ENCODE results near the gene CENATAC.
A peak's percentile ranks its signal among the peaks of the same experiment; 100 is the strongest.
"Not testable (repeated sequence)": the region's sequence is repeated elsewhere in the genome, so short reads cannot be mapped to it uniquely, and the experiment has no call there.

Gene CENATAC

DNA sequence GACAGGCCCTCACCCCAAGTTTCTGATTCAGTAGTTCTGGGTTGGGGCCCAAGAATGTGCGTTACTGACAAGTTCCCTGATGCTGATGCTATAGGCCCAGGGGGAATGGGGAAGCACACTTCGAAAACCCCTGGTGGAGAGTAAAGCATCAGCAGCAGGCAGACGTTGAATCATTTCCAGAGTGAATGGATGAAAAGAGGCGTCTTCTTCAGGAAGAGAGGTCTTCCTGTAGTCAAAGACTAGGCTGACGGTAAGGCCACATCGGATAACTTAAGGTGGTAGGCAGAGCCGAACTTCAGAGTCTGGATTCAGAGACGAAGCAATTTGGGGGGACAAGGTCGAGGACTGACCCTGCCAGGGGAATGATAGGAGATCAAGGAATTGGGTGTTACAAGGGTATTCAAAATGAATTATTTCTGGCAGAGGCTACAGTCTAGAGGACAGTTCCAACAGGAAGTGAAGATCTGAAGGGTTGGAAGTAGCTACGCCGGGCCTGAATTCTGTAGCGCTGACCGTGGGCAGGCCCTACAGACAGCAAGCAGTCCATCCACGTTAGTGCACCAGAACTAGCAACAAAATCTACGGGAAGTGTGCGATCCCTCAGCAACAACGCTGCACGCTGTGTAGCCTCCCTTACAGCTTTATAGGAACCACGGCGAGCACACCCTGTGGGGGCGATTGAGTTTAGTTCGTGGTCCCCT lies 862 bp upstream of the CENATAC start:
- DNase-seq: peak; percentile 54

GRCh38 chr11:118998388-118998717 lies 415 bp downstream of the CENATAC start:
- no peak for DNase-seq

- DNase-seq: no peak
Observed at GRCh38 chr11:118998822-118999221, 884 bp downstream of the CENATAC start.

GRCh38 chr11:119000906-119001305 lies 3.0 kb downstream of the CENATAC start:
- DNase-seq: no peak

- DNase-seq: no peak
Observed at GRCh38 chr11:119006656-119007055, 8.7 kb downstream of the CENATAC start.

- no peak for DNase-seq
Observed at GRCh38 chr11:119011476-119012053, 13.6 kb downstream of the CENATAC start.

DNA sequence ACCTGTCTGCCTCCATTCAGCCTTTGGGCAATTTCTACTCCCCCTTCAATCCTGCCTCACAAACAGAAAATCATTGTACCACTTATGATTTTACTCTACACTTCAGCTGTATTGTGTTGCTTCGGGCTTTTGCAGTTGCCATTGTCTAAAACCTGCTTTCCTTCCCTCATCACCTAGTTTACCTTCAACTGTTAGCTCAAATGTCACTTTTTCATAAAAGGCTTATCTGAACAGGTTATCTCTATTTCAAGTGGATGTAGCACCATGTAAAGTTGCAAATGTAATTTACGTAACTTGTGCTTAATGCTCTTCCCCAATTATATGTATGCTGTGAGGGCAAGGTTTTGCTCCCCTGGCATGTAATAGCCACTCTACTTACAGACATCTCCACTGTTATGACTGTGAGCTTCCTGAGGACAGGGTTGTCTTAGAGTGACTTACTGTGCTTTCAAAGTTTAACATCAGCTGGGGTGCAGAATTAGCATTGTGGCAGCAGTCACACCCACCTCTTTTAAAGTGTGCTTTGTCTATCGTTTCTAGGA lies 14.8 kb downstream of the CENATAC start:
- no peak for DNase-seq

DNA sequence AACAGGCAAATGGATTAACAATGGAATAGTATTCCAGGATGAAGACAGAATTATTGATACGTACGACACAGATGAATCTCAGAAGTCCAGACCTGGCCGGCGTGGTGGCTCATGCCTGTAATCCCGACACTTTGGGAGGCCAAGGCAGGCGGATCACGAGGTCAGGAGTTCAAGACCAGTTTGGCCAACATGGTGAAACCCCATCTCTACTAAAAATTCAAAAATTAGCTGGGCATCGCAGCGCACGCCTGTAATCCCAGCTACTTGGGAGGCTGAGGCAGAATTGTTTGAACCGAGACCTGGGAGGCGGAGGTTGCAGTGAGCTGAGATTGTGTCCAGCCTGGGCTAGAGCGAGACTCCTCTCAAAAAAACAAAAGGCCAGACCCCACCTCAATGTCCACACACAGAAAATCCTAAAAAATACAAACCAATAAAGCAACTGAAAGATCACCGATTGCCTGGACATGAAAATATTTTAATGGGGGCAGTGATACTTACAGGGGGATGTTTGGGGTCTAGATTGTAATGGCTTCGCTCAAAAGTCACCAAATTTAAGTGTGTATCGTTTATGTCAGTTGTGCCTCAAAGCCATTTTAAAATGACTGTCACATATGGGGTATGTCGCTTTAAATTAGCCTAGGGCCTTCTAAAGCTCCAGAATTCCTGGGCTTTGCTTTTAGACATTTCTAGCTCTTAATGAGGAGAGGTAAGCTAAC lies 16.4 kb downstream of the CENATAC start:
- DNase-seq: no peak

DNA sequence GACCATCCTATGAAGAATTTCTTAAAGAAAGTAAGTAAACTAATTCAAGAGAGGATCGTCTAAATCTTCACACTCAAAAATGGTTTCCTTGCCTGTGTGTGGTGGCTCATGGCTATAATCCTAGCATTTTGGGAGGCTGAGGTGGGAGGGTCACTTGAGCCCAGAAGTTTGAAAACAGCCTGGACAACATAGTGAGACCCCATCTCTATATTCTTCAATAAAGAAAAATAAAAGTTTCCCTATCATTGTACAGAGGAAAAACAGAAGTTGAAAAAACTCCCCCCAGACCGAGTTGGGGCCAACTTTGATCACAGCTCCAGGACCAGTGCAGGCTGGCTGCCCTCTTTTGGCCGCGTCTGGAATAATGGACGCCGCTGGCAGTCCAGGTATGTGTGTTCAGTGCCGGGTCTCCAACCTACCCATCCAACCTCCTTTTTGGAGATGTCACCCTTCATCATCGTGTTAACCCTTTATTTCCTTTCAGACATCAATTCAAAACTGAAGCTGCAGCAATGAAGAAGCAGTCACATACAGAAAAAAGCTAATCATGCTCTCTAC lies 17.2 kb downstream of the CENATAC start:
- DNase-seq: no peak

GRCh38 chr11:119016216-119017009 lies 18.5 kb downstream of the CENATAC start:
- no peak for DNase-seq

DNA sequence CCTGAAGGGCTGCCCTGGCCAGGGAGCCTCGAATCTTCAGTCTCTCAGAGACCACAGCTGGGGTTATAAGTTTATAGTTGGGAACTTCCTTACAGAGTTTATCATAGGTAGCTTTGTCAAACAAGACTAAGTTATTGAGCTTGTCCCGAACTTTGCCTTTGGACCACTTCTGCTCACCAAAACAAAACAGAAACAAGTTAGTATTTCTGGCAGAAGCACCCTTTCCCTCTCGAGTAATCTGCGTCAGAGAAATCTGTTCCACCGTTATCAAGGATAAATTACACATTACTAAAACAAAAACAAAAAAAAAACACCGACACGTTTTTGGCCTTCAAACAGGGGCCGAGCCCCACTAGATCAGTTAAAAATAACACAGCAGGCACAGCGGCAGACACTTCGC lies 19.4 kb downstream of the CENATAC start:
- DNase-seq: not testable (repeated sequence)

- peak; percentile 95 for DNase-seq
Observed at GRCh38 chr11:119018074-119018938, 20.4 kb downstream of the CENATAC start, which contains the start of the genes RPS25 and TRAPPC4. RPS25 (minus strand) TSS chr11:119018343; CDS start chr11:119018284, 59 bp downstream. TRAPPC4 (plus strand) TSS chr11:119018766; CDS start chr11:119018796, 30 bp downstream.

DNA sequence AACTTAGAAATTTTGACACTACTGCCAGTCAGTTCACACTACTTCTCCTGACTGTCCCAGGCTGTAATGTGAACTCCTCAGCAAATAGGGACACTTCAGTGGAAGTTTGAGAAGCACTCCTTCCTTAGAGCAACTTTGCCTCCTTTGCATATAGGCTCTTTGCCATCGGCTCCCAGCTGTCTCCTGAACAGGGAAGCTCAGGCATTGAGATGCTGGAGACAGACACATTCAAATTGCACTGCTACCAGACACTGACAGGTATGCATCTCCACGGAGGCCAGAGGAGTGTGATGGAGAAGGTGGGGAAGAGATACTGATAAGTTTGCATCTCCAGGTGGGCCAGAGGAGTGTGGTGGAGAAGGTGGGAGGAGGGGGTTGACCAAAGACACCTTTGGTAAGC lies 22.1 kb downstream of the CENATAC start:
- no peak for DNase-seq

- DNase-seq: no peak
Observed at GRCh38 chr11:119021631-119022030, 23.7 kb downstream of the CENATAC start.

DNA sequence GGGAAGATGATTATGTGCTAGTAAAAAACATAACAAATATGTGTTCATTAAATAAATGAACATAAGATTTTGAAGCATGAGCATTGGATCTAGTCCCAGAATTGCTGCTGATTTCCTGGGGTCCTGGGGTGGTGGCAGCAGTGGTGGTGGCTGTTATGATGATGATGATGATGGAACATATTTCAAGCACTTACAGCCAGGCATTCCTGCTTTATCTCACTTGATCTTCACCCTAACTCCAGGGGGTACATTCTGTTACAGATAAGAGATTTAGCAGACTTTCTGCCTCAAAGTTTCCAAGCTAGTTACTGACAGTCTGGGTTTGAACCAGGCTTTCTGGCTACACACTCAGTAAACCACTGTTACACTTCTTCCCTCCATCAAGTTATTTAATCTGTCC lies 25.8 kb downstream of the CENATAC start:
- no peak for DNase-seq

DNA sequence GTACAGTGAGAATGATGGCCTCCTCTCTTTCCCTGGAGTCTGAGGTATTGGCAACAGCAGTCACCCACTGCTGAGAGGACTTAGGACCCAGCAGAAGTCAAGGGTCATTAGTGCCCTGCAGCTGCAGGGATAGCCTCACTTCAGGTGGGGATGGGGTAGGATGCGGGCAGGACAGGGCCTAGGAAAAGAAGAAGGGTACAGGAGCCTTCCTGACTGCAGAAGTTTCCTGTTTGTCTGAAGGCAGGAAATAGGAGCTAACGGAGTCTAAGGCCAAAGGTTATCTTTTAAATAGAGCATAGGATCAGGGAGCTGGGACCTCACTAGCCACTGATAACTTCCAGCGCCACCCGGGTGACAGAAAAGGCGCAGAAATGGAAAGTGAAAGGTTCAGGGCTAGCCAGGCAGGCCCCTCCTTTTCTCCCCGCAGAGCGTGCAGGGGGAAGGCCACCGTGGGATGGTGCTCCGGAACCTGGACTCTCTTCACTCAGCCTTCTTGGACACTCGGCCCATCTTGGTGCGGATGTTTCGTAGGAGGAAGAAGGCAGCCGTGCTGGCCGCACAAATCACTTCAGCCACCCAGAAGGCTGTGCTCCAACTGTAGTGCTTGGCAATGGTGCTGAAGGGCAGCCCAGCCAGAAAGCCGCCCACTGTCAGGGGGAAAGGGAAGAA lies 26.6 kb downstream of the CENATAC start:
- DNase-seq: no peak

DNA sequence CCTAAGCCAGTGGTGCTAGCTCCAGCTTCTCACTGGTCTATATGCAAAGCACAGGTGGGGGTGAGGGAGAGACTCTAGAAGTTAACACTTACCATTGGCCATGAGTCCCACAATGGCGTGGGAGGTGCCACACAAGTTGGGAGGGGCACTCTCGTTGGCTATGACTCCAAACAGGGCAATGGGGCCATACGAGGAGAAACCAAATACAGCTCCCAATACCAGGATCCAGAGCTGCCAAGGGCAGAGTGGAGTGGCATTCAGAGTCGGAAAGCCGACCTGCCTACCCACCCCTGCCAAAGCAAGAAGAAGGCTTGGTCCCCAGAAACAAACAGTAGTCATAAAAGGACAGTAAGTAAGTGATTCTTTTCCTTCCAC lies 27.1 kb downstream of the CENATAC start:
- no peak for DNase-seq

DNA sequence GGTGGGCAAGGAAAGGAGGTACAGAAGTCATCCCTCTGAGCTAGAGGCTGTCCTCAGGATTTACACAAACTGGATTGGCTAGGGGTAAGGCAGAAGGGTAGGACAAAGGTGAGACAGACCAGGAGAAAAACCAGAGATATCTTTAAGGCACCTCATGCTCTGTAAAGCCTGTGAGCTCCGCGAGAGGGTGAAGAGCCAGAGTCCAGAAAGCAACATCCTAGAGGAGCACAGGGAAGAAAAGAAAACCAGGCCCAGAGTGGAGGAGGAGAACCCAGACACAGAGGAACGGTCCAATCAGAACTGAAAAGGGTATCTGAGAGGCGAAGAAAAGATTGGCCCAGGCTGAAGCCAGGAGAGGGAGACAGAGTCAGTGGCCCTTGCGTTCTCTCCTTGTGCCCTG lies 27.6 kb downstream of the CENATAC start:
- DNase-seq: no peak

DNA sequence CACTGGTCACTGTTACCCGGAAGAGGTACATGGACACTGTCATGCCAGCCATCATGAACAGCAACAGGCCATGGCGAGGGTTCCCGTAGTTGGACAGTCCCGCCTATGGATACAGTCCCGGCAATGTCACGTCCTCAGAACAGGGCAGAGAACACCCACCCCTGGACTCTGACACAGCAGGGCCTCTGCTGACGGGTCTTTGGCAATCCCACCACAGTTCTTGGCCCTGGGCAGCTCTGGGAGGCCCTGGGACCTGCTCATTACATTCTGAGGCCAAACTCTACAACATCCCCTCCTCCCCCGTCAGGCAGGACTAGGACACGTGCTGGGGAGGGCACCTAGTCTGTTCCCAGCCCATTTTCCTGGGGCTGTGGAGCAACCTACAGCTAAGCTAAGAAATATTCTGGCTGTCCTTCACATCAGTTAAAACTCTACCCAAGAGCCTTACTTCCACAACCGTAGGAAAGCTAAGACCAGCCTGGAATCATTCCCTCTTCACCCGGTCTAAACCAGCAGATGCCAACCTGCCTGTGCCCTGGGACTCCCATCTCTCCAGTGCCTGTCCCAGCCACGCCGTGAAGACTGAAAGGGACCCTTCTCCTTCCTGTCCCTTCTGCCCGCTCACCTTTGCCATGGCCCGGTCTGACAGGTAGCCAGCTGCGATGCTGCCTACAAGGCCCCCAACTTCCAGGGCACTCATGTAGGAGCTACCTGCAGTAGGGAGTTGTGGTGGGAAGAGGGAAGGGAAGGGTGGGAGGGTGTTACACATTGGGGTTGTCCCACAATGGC lies 28.2 kb downstream of the CENATAC start:
- DNase-seq: no peak

DNA sequence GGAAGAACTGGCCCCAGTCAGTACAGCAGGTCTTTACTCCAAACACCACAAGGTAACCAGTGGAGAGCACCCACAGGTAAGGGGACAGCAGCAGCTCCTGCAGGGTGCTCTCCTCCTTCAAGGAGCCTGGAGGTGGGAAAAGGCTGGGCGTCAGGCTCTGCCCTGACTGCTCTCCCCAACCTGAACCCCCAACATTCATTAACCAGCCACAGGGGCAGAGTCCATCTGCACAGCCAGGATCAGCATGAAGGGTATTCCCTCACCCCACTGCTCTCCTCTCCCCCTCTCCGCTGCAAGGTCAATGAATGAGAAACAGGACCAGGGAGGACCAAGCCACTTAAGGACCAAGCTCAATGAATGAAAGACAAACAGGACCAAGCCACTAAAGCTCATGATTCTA lies 29.0 kb downstream of the CENATAC start:
- DNase-seq: no peak
